DOHH2 (cell line): ENCODE measurements around the gene NF1.

Experiments
- EZH2phosphoT487 ChIP-seq: fragments of 200-600 bp; sonication (generic); IDR thresholded peaks from 2 replicates; pipeline ENCODE4 v1.6.1; 2017; ENCODE audit warnings: borderline replicate concordance, mild to moderate bottlenecking, antibody characterized with exemption, low read length, moderate library complexity, mixed read lengths
- TF ChIP-seq, protein P1 (sequence below): fragments of 200-600 bp; sonication (generic); IDR thresholded peaks from one replicate; pipeline ENCODE4 v1.5.1; 2014; ENCODE audit warnings: antibody characterized with exemption, mild to moderate bottlenecking, low read depth, low read length; ENCODE audit not compliant: poor library complexity, severe bottlenecking

DNA sequence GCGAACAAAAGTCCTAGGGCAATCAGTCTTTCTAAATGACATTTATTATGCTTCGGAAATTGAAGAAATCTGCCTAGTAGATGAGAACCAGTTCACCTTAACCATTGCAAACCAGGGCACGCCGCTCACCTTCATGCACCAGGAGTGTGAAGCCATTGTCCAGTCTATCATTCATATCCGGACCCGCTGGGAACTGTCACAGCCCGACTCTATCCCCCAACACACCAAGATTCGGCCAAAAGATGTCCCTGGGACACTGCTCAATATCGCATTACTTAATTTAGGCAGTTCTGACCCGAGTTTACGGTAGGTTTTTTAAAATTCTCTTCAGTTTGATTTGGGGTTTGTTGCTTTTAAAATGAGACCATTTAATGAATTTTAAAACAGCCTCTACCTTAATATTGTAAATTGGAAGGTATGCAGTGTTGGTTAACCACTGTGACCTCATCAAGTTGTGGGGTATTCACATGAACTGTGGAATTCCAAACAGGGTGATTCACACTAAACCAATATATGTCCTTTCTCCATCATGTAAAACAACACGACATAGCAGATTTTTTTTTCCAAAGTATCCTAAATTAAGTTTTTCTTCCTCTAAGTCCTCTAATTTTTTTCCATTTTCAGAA lies 232.9 kb downstream of the NF1 start:
- TF ChIP-seq, protein P1, sequence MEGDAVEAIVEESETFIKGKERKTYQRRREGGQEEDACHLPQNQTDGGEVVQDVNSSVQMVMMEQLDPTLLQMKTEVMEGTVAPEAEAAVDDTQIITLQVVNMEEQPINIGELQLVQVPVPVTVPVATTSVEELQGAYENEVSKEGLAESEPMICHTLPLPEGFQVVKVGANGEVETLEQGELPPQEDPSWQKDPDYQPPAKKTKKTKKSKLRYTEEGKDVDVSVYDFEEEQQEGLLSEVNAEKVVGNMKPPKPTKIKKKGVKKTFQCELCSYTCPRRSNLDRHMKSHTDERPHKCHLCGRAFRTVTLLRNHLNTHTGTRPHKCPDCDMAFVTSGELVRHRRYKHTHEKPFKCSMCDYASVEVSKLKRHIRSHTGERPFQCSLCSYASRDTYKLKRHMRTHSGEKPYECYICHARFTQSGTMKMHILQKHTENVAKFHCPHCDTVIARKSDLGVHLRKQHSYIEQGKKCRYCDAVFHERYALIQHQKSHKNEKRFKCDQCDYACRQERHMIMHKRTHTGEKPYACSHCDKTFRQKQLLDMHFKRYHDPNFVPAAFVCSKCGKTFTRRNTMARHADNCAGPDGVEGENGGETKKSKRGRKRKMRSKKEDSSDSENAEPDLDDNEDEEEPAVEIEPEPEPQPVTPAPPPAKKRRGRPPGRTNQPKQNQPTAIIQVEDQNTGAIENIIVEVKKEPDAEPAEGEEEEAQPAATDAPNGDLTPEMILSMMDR = no peak
- no peak for TF ChIP-seq EZH2phosphoT487
